GM23338 (cell line): ENCODE measurements around the gene MIF. TPM values are rescaled to one million over a fixed set of nuclear protein-coding genes. Genes with fewer than 3 reads are reported as not detected.

Experiments
- EZH2 ChIP-seq: fragments of 200-600 bp; sonication (generic); IDR thresholded peaks from one replicate; pipeline ENCODE4 v1.8.0; 2017; ENCODE audit warnings: antibody characterized with exemption, mild to moderate bottlenecking, low read depth; ENCODE audit not compliant: unreplicated experiment
- EZH2phosphoT487 ChIP-seq: fragments of 200-600 bp; sonication (generic); IDR thresholded peaks from one replicate; pipeline ENCODE4 v1.8.1; 2018; ENCODE audit warnings: antibody characterized with exemption; ENCODE audit not compliant: unreplicated experiment
- NANOG ChIP-seq: IDR thresholded peaks from 2 replicates; pipeline ENCODE4 v1.6.1; 2016; ENCODE audit warnings: antibody characterized with exemption, borderline replicate concordance
- POLR2AphosphoS5 ChIP-seq: IDR thresholded peaks from 2 replicates; pipeline ENCODE4 v1.6.1; 2016; ENCODE audit warnings: antibody characterized with exemption, low read depth
- STAT1 ChIP-seq: IDR thresholded peaks from one replicate; pipeline ENCODE4 v1.6.1; 2016; ENCODE audit warnings: antibody characterized with exemption; ENCODE audit not compliant: unreplicated experiment
- polyA plus RNA-seq: library from polyadenylated mRNA; unstranded; fragments of >200 nt; fragmentation: Nextera tagmentation; extraction: Ambion mirVana; gene quantifications from 2 replicates; pipeline ENCODE4 v1.2.1, GENCODE V29; 2016
- total RNA-seq: library from RNA; depleted of rRNA; stranded (reverse); fragments of >200 nt; shearing (Covaris generic); gene quantifications from 2 replicates; pipeline ENCODE4 v1.2.3, GENCODE V29; 2014
- TF ChIP-seq, protein P1 (sequence below): fragments of 250-450 bp; sonication (Bioruptor Pico); IDR thresholded peaks from 2 replicates; pipeline ENCODE4 v1.5.0; 2020; ENCODE audit warnings: mild to moderate bottlenecking, moderate library complexity
- TF ChIP-seq, protein P2 (sequence below): IDR thresholded peaks from one replicate; pipeline ENCODE4 v1.6.1; 2018; ENCODE audit warnings: antibody characterized with exemption; ENCODE audit not compliant: unreplicated experiment

MIF gene
- total and polyA plus RNA-seq, 2 experiments from 2014 or later, result 800 to 5,205 TPM

DNA sequence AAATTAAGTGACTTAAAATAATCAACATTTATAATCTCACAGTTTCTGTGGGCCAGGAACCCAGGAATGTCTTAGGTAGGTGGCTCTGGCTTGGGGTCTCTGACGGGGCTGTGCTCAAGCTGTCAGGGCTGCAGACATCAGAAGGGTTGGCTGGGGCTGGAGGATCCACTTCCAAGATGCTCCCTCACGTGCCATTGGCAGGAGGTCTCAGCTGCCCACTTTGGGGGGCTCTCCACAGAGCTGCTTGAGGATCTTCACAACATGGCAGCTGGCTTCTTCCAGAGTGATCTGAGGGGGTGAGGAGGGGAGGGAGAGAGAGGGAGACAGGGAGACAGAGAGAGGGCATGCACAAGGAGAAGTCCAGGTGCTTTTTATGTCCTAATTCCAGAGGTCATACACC, 18.4 kb upstream of the MIF start (continued):
- TF ChIP-seq, protein P1, sequence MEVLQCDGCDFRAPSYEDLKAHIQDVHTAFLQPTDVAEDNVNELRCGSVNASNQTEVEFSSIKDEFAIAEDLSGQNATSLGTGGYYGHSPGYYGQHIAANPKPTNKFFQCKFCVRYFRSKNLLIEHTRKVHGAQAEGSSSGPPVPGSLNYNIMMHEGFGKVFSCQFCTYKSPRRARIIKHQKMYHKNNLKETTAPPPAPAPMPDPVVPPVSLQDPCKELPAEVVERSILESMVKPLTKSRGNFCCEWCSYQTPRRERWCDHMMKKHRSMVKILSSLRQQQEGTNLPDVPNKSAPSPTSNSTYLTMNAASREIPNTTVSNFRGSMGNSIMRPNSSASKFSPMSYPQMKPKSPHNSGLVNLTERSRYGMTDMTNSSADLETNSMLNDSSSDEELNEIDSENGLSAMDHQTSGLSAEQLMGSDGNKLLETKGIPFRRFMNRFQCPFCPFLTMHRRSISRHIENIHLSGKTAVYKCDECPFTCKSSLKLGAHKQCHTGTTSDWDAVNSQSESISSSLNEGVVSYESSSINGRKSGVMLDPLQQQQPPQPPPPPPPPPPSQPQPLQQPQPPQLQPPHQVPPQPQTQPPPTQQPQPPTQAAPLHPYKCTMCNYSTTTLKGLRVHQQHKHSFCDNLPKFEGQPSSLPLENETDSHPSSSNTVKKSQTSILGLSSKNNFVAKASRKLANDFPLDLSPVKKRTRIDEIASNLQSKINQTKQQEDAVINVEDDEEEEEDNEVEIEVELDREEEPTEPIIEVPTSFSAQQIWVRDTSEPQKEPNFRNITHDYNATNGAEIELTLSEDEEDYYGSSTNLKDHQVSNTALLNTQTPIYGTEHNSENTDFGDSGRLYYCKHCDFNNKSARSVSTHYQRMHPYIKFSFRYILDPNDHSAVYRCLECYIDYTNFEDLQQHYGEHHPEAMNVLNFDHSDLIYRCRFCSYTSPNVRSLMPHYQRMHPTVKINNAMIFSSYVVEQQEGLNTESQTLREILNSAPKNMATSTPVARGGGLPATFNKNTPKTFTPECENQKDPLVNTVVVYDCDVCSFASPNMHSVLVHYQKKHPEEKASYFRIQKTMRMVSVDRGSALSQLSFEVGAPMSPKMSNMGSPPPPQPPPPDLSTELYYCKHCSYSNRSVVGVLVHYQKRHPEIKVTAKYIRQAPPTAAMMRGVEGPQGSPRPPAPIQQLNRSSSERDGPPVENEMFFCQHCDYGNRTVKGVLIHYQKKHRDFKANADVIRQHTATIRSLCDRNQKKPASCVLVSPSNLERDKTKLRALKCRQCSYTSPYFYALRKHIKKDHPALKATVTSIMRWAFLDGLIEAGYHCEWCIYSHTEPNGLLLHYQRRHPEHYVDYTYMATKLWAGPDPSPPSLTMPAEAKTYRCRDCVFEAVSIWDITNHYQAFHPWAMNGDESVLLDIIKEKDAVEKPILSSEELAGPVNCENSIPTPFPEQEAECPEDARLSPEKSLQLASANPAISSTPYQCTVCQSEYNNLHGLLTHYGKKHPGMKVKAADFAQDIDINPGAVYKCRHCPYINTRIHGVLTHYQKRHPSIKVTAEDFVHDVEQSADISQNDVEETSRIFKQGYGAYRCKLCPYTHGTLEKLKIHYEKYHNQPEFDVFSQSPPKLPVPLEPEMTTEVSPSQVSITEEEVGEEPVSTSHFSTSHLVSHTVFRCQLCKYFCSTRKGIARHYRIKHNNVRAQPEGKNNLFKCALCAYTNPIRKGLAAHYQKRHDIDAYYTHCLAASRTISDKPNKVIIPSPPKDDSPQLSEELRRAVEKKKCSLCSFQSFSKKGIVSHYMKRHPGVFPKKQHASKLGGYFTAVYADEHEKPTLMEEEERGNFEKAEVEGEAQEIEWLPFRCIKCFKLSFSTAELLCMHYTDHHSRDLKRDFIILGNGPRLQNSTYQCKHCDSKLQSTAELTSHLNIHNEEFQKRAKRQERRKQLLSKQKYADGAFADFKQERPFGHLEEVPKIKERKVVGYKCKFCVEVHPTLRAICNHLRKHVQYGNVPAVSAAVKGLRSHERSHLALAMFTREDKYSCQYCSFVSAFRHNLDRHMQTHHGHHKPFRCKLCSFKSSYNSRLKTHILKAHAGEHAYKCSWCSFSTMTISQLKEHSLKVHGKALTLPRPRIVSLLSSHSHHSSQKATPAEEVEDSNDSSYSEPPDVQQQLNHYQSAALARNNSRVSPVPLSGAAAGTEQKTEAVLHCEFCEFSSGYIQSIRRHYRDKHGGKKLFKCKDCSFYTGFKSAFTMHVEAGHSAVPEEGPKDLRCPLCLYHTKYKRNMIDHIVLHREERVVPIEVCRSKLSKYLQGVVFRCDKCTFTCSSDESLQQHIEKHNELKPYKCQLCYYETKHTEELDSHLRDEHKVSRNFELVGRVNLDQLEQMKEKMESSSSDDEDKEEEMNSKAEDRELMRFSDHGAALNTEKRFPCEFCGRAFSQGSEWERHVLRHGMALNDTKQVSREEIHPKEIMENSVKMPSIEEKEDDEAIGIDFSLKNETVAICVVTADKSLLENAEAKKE (CRISPR knock-in tag), result no peak
- TF ChIP-seq NANOG, result no peak
- no peak for TF ChIP-seq EZH2
- no peak for TF ChIP-seq EZH2phosphoT487
- TF ChIP-seq STAT1, result no peak
- TF ChIP-seq POLR2AphosphoS5, result no peak
- TF ChIP-seq, protein P2, sequence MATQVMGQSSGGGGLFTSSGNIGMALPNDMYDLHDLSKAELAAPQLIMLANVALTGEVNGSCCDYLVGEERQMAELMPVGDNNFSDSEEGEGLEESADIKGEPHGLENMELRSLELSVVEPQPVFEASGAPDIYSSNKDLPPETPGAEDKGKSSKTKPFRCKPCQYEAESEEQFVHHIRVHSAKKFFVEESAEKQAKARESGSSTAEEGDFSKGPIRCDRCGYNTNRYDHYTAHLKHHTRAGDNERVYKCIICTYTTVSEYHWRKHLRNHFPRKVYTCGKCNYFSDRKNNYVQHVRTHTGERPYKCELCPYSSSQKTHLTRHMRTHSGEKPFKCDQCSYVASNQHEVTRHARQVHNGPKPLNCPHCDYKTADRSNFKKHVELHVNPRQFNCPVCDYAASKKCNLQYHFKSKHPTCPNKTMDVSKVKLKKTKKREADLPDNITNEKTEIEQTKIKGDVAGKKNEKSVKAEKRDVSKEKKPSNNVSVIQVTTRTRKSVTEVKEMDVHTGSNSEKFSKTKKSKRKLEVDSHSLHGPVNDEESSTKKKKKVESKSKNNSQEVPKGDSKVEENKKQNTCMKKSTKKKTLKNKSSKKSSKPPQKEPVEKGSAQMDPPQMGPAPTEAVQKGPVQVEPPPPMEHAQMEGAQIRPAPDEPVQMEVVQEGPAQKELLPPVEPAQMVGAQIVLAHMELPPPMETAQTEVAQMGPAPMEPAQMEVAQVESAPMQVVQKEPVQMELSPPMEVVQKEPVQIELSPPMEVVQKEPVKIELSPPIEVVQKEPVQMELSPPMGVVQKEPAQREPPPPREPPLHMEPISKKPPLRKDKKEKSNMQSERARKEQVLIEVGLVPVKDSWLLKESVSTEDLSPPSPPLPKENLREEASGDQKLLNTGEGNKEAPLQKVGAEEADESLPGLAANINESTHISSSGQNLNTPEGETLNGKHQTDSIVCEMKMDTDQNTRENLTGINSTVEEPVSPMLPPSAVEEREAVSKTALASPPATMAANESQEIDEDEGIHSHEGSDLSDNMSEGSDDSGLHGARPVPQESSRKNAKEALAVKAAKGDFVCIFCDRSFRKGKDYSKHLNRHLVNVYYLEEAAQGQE, result no peak
